SK-N-MC (cell line): ENCODE data around the gene CMTM8.

ENCODE experiments used
- EZH2 ChIP-seq: fragments of 200-600 bp; sonication (generic); IDR thresholded peaks from one replicate; pipeline ENCODE4 v1.6.1; 2017; ENCODE audit warnings: antibody characterized with exemption
- FOXP2 ChIP-seq: optimal IDR thresholded peaks from 2 replicates; pipeline ENCODE3; 2011; ENCODE audit warnings: mild to moderate bottlenecking, moderate library complexity; ENCODE audit not compliant: insufficient read depth; ENCODE audit errors: extremely low read length, control extremely low read depth
- POLR2AphosphoS5 ChIP-seq: IDR thresholded peaks from 2 replicates; pipeline ENCODE4 v1.6.1; 2012; ENCODE audit warnings: mild to moderate bottlenecking, low read depth, low read length, borderline replicate concordance

- TF ChIP-seq POLR2AphosphoS5 (no peak), EZH2 (no peak), FOXP2 (no peak)
Measured at GRCh38 chr3:32226875-32227500, 11.5 kb upstream of the CMTM8 start.
